Osteoblast (primary cell): Measurements from ENCODE around the gene SLC6A6. TPM values are rescaled to one million over a fixed set of nuclear protein-coding genes. Genes with fewer than 3 reads are reported as not detected.

Source experiments
- DNase-seq: peaks from one replicate; pipeline ENCODE4 v3.0.0; 2011; ENCODE audit warnings: low spot score, mixed read lengths; ENCODE audit not compliant: insufficient read length; ENCODE audit errors: missing footprints
- H2AFZ ChIP-seq: 2 replicates; pipeline ENCODE4 v1.6.0; 2011; ENCODE audit warnings: mild to moderate bottlenecking, low read length
- H3K27ac ChIP-seq: 2 replicates; pipeline ENCODE4 v1.5.1; 2011; ENCODE audit warnings: mild to moderate bottlenecking, low read depth, low read length, moderate library complexity
- H3K27me3 ChIP-seq: 2 replicates; pipeline ENCODE4 v1.6.0; 2012; ENCODE audit warnings: mild to moderate bottlenecking, control low read depth, inconsistent platforms, low read length, moderate library complexity; ENCODE audit not compliant: insufficient read depth
- H3K36me3 ChIP-seq: 2 replicates; pipeline ENCODE4 v1.5.1; 2011; ENCODE audit warnings: mild to moderate bottlenecking, low read length, control low read depth, moderate library complexity; ENCODE audit not compliant: insufficient read depth
- H3K4me1 ChIP-seq: 2 replicates; pipeline ENCODE4 v1.5.1; 2011; ENCODE audit warnings: mild to moderate bottlenecking, low read length, control low read depth, moderate library complexity; ENCODE audit not compliant: insufficient read depth
- H3K4me2 ChIP-seq: 2 replicates; pipeline ENCODE4 v1.6.0; 2011; ENCODE audit warnings: mild to moderate bottlenecking, low read length; ENCODE audit not compliant: insufficient read depth
- H3K4me3 ChIP-seq: fragments of 200-600 bp; sonication (generic); 3 replicates; pipeline ENCODE4 v1.5.1; 2012; ENCODE audit warnings: mild to moderate bottlenecking, low read length, inconsistent platforms; ENCODE audit not compliant: insufficient read depth
- H3K79me2 ChIP-seq: 2 replicates; pipeline ENCODE4 v1.6.0; 2012; ENCODE audit warnings: mild to moderate bottlenecking, low read length, control low read depth, inconsistent platforms; ENCODE audit not compliant: insufficient read depth
- H3K9me3 ChIP-seq: 2 replicates; pipeline ENCODE4 v1.5.1; 2011; ENCODE audit warnings: low read depth, low read length, control low read depth
- H4K20me1 ChIP-seq: 2 replicates; pipeline ENCODE4 v1.6.0; 2012; ENCODE audit warnings: mild to moderate bottlenecking, low read length, control low read depth; ENCODE audit not compliant: insufficient read depth
- total RNA-seq: library from RNA; depleted of rRNA; stranded (reverse); fragments of >200 nt; gene quantifications from 2 replicates; pipeline ENCODE4 v1.2.3, GENCODE V29; 2012
- TF ChIP-seq, protein P1 (sequence below): IDR thresholded peaks from 2 replicates; pipeline ENCODE4 v1.5.1; 2011; ENCODE audit warnings: mild to moderate bottlenecking, low read depth, low read length, moderate library complexity; ENCODE audit errors: extremely low read depth

Gene SLC6A6
- total RNA-seq, 1 donor, result 86.5 TPM

DNA sequence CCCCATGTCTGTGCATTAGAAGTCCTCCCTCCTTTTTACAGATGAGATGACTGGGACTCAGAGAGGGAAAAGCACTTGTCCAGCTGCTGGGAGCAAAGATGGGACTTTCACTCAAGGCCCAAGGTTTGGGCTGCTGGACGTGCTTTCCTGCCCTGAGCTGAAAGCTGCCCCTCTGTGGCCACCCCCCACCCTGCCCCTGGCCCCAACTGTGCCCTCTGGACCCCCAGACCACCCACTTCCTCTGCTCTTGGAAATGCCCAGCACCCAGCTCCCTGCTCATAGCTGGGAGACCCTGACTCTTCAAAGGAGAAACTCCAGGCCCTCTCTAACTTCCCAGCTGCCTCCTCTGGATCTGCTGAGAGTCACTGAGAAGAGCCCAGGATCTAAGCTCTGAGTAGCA, 117.0 kb downstream of the SLC6A6 start:
- DNase-seq, result peak; percentile 37
- Histone ChIP-seq H3K4me3 (no peak overlapping the region), H3K9me3 (no peaks in the 10 kb centered on the region), H3K27ac (no peak overlapping the region), H3K79me2 (no peaks in the 10 kb centered on the region), H3K4me1 (no peaks in the 10 kb centered on the region), H3K36me3 (no peaks in the 10 kb centered on the region), H4K20me1 (no peaks in the 10 kb centered on the region), H3K27me3 (no peaks in the 10 kb centered on the region), H2AFZ (no peak overlapping the region), H3K4me2 (no peak overlapping the region)
- TF ChIP-seq, protein P1, sequence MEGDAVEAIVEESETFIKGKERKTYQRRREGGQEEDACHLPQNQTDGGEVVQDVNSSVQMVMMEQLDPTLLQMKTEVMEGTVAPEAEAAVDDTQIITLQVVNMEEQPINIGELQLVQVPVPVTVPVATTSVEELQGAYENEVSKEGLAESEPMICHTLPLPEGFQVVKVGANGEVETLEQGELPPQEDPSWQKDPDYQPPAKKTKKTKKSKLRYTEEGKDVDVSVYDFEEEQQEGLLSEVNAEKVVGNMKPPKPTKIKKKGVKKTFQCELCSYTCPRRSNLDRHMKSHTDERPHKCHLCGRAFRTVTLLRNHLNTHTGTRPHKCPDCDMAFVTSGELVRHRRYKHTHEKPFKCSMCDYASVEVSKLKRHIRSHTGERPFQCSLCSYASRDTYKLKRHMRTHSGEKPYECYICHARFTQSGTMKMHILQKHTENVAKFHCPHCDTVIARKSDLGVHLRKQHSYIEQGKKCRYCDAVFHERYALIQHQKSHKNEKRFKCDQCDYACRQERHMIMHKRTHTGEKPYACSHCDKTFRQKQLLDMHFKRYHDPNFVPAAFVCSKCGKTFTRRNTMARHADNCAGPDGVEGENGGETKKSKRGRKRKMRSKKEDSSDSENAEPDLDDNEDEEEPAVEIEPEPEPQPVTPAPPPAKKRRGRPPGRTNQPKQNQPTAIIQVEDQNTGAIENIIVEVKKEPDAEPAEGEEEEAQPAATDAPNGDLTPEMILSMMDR, result no peak

DNA sequence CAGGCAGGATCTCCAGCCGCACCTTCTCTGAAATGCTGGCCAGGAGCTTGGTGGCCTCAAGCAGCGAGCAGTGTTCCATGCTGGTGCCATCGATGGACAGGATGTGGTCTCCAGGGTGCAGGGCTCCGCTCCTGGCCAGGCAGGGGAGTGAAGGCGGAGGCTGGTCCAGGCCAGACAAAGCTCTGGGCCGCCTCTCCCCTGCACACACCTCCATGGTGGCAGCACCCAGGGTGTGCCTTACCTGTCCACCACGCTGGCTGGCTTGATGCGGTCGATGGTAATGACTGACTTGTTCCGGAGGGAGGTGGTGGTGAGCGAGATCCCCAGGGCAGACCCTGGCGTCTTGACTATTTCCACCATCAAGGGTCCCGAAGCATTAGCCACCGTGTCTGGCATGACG, 117.7 kb downstream of the SLC6A6 start:
- Histone ChIP-seq H3K27ac (no peak overlapping the region), H3K4me3 (no peak overlapping the region), H4K20me1 (no peaks in the 10 kb centered on the region), H3K27me3 (no peaks in the 10 kb centered on the region), H3K4me1 (no peaks in the 10 kb centered on the region), H3K79me2 (no peaks in the 10 kb centered on the region), H3K9me3 (no peaks in the 10 kb centered on the region), H3K4me2 (no peak overlapping the region), H3K36me3 (no peaks in the 10 kb centered on the region), H2AFZ (no peak overlapping the region)
- DNase-seq, result peak; percentile 29
- TF ChIP-seq, protein P1, result no peak

DNA sequence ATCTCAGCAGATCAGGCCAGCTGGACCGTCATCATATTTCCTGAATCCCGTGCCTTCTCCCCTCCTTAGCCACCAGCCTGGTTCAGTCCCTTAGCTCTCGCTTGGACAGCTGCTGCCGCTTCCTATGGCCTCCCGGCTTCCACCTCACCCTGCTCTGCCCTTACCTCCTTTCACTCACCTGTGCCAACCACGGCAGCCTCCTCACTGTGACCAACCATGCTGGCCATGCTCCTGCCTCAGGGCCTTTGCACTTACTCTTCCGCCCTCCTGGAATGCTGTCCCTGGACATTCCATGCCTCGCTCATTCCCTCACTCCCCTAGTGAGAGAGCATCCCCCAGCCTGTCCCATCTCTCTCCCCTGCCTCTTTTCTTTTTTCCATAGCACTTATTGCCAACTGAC, 118.6 kb downstream of the SLC6A6 start:
- no peak overlapping the region for H2AFZ ChIP-seq
- no peaks in the 10 kb centered on the region for H3K27me3 ChIP-seq
- H3K4me3 ChIP-seq, result no peak overlapping the region
- H3K36me3 ChIP-seq, result no peaks in the 10 kb centered on the region
- no peaks in the 10 kb centered on the region for H4K20me1 ChIP-seq
- peak; percentile 71 for DNase-seq
- peaks cover 1% of the 10 kb centered on the region for H3K4me1 ChIP-seq
- no peaks in the 10 kb centered on the region for H3K79me2 ChIP-seq
- no peak overlapping the region for H3K27ac ChIP-seq
- H3K9me3 ChIP-seq, result no peaks in the 10 kb centered on the region
- H3K4me2 ChIP-seq, result no peak overlapping the region
- TF ChIP-seq, protein P1, result no peak

DNA sequence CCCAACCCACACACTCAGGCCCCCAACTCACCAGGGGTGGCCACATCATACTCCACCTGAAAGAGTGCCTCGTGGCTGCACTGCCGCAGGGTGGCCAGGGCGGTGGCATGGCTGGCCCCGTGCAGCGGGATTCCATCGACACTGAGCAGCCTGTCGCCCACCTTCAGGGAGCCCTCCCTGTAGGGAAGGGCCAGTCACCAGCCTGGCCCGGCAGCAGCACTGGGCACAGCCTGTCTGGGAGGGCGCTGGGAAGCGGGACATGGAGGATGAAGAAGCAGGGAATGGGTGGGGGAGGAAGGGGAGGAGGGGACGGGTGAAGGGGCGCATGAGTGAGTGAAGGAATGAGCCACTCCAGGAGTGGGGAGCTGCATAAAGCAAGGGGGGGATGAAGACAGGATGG, 119.2 kb downstream of the SLC6A6 start:
- DNase-seq, result no peak
- H3K27me3 ChIP-seq, result peaks cover 2% of the 10 kb centered on the region
- no peak overlapping the region for H2AFZ ChIP-seq
- H3K79me2 ChIP-seq, result no peaks in the 10 kb centered on the region
- H3K4me1 ChIP-seq, result peaks cover 4% of the 10 kb centered on the region
- no peak overlapping the region for H3K4me2 ChIP-seq
- no peak overlapping the region for H3K27ac ChIP-seq
- no peaks in the 10 kb centered on the region for H4K20me1 ChIP-seq
- H3K36me3 ChIP-seq, result no peaks in the 10 kb centered on the region
- TF ChIP-seq, protein P1, result no peak
- no peaks in the 10 kb centered on the region for H3K9me3 ChIP-seq
- no peak overlapping the region for H3K4me3 ChIP-seq
